Uterus (tissue), 2 donors: ENCODE measurements around the gene RPL19.

Source experiments
- POLR2A ChIP-seq, 2 donors: fragments of 450-650 bp; IDR thresholded peaks; one replicate each; pipeline ENCODE4 v1.6.1; 2016; ENCODE audit warnings: antibody characterized with exemption in 2 of 2, mild to moderate bottlenecking in 1 of 2, moderate library complexity in 1 of 2
- TF ChIP-seq, protein P1 (sequence below), 4 experiments: fragments of 200-600 bp in 2 of 4; fragments of 450-650 bp in 2 of 4; sonication (generic) in 2 of 4; IDR thresholded peaks; one replicate each; pipeline ENCODE4 v1.5.1; 2016 to 2019; ENCODE audit warnings: antibody characterized with exemption in 4 of 4, mild to moderate bottlenecking in 2 of 4, moderate library complexity in 1 of 4

DNA sequence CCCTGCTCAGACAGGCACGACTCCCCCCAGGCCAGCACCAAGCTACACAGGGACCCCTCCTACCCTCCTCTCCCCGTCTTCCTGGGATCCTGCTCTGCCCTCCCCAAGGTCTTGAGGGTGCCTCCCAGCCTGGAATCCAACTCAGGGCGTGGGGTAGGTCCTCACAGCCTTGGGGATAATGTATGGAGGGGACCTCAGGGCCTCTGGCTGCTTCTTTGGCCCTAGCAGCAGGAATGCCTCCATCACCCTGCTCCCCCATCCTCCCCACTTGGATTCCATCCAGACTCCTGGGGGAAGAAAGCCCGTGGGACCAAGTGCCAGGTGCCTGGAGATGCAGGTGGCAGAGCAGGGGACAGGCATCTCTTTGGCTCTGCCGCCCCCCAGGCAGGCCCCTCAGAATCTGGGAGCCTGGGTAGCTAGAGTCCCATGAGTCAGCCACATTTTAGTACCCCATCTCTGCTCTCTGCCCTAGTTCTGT lies 36.4 kb downstream of the RPL19 start:
- TF ChIP-seq, protein P1, sequence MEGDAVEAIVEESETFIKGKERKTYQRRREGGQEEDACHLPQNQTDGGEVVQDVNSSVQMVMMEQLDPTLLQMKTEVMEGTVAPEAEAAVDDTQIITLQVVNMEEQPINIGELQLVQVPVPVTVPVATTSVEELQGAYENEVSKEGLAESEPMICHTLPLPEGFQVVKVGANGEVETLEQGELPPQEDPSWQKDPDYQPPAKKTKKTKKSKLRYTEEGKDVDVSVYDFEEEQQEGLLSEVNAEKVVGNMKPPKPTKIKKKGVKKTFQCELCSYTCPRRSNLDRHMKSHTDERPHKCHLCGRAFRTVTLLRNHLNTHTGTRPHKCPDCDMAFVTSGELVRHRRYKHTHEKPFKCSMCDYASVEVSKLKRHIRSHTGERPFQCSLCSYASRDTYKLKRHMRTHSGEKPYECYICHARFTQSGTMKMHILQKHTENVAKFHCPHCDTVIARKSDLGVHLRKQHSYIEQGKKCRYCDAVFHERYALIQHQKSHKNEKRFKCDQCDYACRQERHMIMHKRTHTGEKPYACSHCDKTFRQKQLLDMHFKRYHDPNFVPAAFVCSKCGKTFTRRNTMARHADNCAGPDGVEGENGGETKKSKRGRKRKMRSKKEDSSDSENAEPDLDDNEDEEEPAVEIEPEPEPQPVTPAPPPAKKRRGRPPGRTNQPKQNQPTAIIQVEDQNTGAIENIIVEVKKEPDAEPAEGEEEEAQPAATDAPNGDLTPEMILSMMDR (IDR thresholded peaks at IDR 0.05): no peak
- no peak for TF ChIP-seq POLR2A (IDR thresholded peaks at IDR 0.05)
